Neuron (in vitro differentiated cells): ENCODE measurements around the gene PC.

Source experiments
- H2AFZ ChIP-seq: one replicate; pipeline ENCODE4 v1.6.1; 2013; ENCODE audit warnings: low read depth, mild to moderate bottlenecking, inconsistent platforms, low read length, moderate library complexity
- H3K27me3 ChIP-seq: one replicate; pipeline ENCODE4 v1.6.1; 2013; ENCODE audit warnings: low read length; ENCODE audit not compliant: insufficient read depth
- H3K36me3 ChIP-seq: one replicate; pipeline ENCODE4 v1.6.1; 2013; ENCODE audit warnings: low read length; ENCODE audit not compliant: insufficient read depth
- H3K4me1 ChIP-seq: one replicate; pipeline ENCODE4 v1.6.1; 2013; ENCODE audit warnings: low read length; ENCODE audit not compliant: insufficient read depth
- H3K4me3 ChIP-seq: 2 replicates; pipeline ENCODE4 v1.5.1; 2013; ENCODE audit warnings: mild to moderate bottlenecking, low read length, moderate library complexity
- H3K9me3 ChIP-seq: one replicate; pipeline ENCODE4 v1.6.1; 2013; ENCODE audit warnings: low read length

Gene PC

GRCh38 chr11:66932543-66932942 lies 25.6 kb downstream of the PC start:
- Histone ChIP-seq H2AFZ (no peak overlapping the region), H3K27me3 (no peaks in the 10 kb centered on the region), H3K4me3 (no peak overlapping the region), H3K4me1 (no peaks in the 10 kb centered on the region), H3K36me3 (no peaks in the 10 kb centered on the region), H3K9me3 (no peaks in the 10 kb centered on the region)

GRCh38 chr11:66929753-66930152 lies 28.4 kb downstream of the PC start:
- Histone ChIP-seq H3K27me3 (no peaks in the 10 kb centered on the region), H3K4me3 (no peak overlapping the region), H2AFZ (no peak overlapping the region), H3K4me1 (no peaks in the 10 kb centered on the region), H3K36me3 (no peaks in the 10 kb centered on the region), H3K9me3 (no peaks in the 10 kb centered on the region)

- peaks cover 7% of the 10 kb centered on the region for H3K4me1 ChIP-seq
- no peaks in the 10 kb centered on the region for H3K36me3 ChIP-seq
- H3K9me3 ChIP-seq, result no peaks in the 10 kb centered on the region
- H2AFZ ChIP-seq, result no peak overlapping the region
- H3K27me3 ChIP-seq, result no peaks in the 10 kb centered on the region
- H3K4me3 ChIP-seq, result no peak overlapping the region
Measured at GRCh38 chr11:66924272-66924671, 33.9 kb downstream of the PC start.

- no peak overlapping the region for H3K4me3 ChIP-seq
- no peaks in the 10 kb centered on the region for H3K36me3 ChIP-seq
- H2AFZ ChIP-seq, result no peak overlapping the region
- no peaks in the 10 kb centered on the region for H3K27me3 ChIP-seq
- no peaks in the 10 kb centered on the region for H3K9me3 ChIP-seq
- H3K4me1 ChIP-seq, result peaks cover 7% of the 10 kb centered on the region
Measured at GRCh38 chr11:66922551-66922950, 35.6 kb downstream of the PC start.

GRCh38 chr11:66920978-66921784 lies 37.0 kb downstream of the PC start:
- no peaks in the 10 kb centered on the region for H3K9me3 ChIP-seq
- no peak overlapping the region for H2AFZ ChIP-seq
- peaks cover 7% of the 10 kb centered on the region for H3K4me1 ChIP-seq
- H3K4me3 ChIP-seq, result no peak overlapping the region
- H3K27me3 ChIP-seq, result no peaks in the 10 kb centered on the region
- H3K36me3 ChIP-seq, result no peaks in the 10 kb centered on the region

- Histone ChIP-seq H3K4me3 (no peak overlapping the region), H2AFZ (no peak overlapping the region), H3K36me3 (no peaks in the 10 kb centered on the region), H3K4me1 (peaks cover 7% of the 10 kb centered on the region), H3K9me3 (no peaks in the 10 kb centered on the region), H3K27me3 (no peaks in the 10 kb centered on the region)
Measured at GRCh38 chr11:66919923-66920322, 38.3 kb downstream of the PC start.

GRCh38 chr11:66918741-66919140 lies 39.4 kb downstream of the PC start:
- Histone ChIP-seq H3K4me3 (no peak overlapping the region), H3K36me3 (no peaks in the 10 kb centered on the region), H2AFZ (no peak overlapping the region), H3K27me3 (no peaks in the 10 kb centered on the region), H3K9me3 (no peaks in the 10 kb centered on the region), H3K4me1 (peaks cover 7% of the 10 kb centered on the region)

GRCh38 chr11:66915866-66916265 lies 42.3 kb downstream of the PC start:
- peaks cover 12% of the 10 kb centered on the region for H3K4me1 ChIP-seq
- H3K36me3 ChIP-seq, result no peaks in the 10 kb centered on the region
- no peaks in the 10 kb centered on the region for H3K27me3 ChIP-seq
- no peaks in the 10 kb centered on the region for H3K9me3 ChIP-seq
- H3K4me3 ChIP-seq, result no peak overlapping the region
- no peak overlapping the region for H2AFZ ChIP-seq

GRCh38 chr11:66915046-66915832 lies 42.9 kb downstream of the PC start:
- Histone ChIP-seq H3K9me3 (no peaks in the 10 kb centered on the region), H3K4me1 (peaks cover 12% of the 10 kb centered on the region), H3K36me3 (no peaks in the 10 kb centered on the region), H3K4me3 (no peak overlapping the region), H3K27me3 (no peaks in the 10 kb centered on the region), H2AFZ (no peak overlapping the region)

- Histone ChIP-seq H3K4me1 (peaks cover 12% of the 10 kb centered on the region), H3K36me3 (no peaks in the 10 kb centered on the region), H3K9me3 (no peaks in the 10 kb centered on the region), H2AFZ (no peak overlapping the region), H3K4me3 (no peak overlapping the region), H3K27me3 (no peaks in the 10 kb centered on the region)
Measured at GRCh38 chr11:66914505-66914904, 43.7 kb downstream of the PC start.

- H3K4me1 ChIP-seq, result peaks cover 15% of the 10 kb centered on the region
- no peaks in the 10 kb centered on the region for H3K27me3 ChIP-seq
- H3K4me3 ChIP-seq, result no peak overlapping the region
- H3K9me3 ChIP-seq, result no peaks in the 10 kb centered on the region
- no peaks in the 10 kb centered on the region for H3K36me3 ChIP-seq
- H2AFZ ChIP-seq, result no peak overlapping the region
Measured at GRCh38 chr11:66912911-66913310, 45.3 kb downstream of the PC start.

- no peak overlapping the region for H3K4me3 ChIP-seq
- H3K4me1 ChIP-seq, result peaks cover 18% of the 10 kb centered on the region
- no peak overlapping the region for H2AFZ ChIP-seq
- H3K9me3 ChIP-seq, result no peaks in the 10 kb centered on the region
- H3K36me3 ChIP-seq, result no peaks in the 10 kb centered on the region
- no peaks in the 10 kb centered on the region for H3K27me3 ChIP-seq
Measured at GRCh38 chr11:66912361-66912760, 45.8 kb downstream of the PC start.

- no peak overlapping the region for H3K4me3 ChIP-seq
- no peaks in the 10 kb centered on the region for H3K36me3 ChIP-seq
- H3K27me3 ChIP-seq, result no peaks in the 10 kb centered on the region
- H3K9me3 ChIP-seq, result no peaks in the 10 kb centered on the region
- peaks cover 18% of the 10 kb centered on the region for H3K4me1 ChIP-seq
- no peak overlapping the region for H2AFZ ChIP-seq
Measured at GRCh38 chr11:66910669-66911068, 47.5 kb downstream of the PC start.
